ENCODE results near the gene GLIPR1L1. TPM values are rescaled to one million over a fixed set of nuclear protein-coding genes. Genes with fewer than 3 reads are reported as not detected.
A peak's percentile ranks its signal among the peaks of the same experiment; 100 is the strongest.
"Not testable (repeated sequence)": the region's sequence is repeated elsewhere in the genome, so short reads cannot be mapped to it uniquely, and the experiment has no call there.

GLIPR1L1 gene
- not detected in 2 replicates for total RNA-seq

GRCh38 chr12:75334384-75335030 is at the start of gene GLIPR1L1:
Gene GLIPR1L1, plus strand, starts transcription at chr12:75334670. Its CDS starts 59 bp downstream, at chr12:75334729.
- DNase-seq: peak; percentile 91

GRCh38 chr12:75288860-75289259 is 45.6 kb upstream of the GLIPR1L1 start:
- no peak for DNase-seq

- peak; percentile 8 for DNase-seq
Observed at GRCh38 chr12:75289753-75290152, 44.7 kb upstream of the GLIPR1L1 start.

- DNase-seq: no peak
Observed at GRCh38 chr12:75291014-75291413, 43.5 kb upstream of the GLIPR1L1 start.

- DNase-seq: no peak
Observed at GRCh38 chr12:75294336-75294735, 40.1 kb upstream of the GLIPR1L1 start.

GRCh38 chr12:75294797-75295196 is 39.7 kb upstream of the GLIPR1L1 start:
- DNase-seq: no peak

- no peak for DNase-seq
Observed at GRCh38 chr12:75302225-75302624, 32.2 kb upstream of the GLIPR1L1 start.

GRCh38 chr12:75302781-75303180 is 31.7 kb upstream of the GLIPR1L1 start:
- no peak for DNase-seq

GRCh38 chr12:75305412-75306332 is 28.8 kb upstream of the GLIPR1L1 start:
- no peak for DNase-seq

- no peak for DNase-seq
Observed at GRCh38 chr12:75308279-75308678, 26.2 kb upstream of the GLIPR1L1 start.

- DNase-seq: no peak
Observed at GRCh38 chr12:75311369-75311768, 23.1 kb upstream of the GLIPR1L1 start.

GRCh38 chr12:75315518-75315917 is 19.0 kb upstream of the GLIPR1L1 start:
- DNase-seq: no peak

GRCh38 chr12:75317784-75318183 is 16.7 kb upstream of the GLIPR1L1 start:
- no peak for DNase-seq

GRCh38 chr12:75322464-75322863 is 12.0 kb upstream of the GLIPR1L1 start:
- DNase-seq: no peak

- DNase-seq: no peak
Observed at GRCh38 chr12:75323663-75324062, 10.8 kb upstream of the GLIPR1L1 start.

GRCh38 chr12:75327642-75328041 is 6.8 kb upstream of the GLIPR1L1 start:
- DNase-seq: no peak

GRCh38 chr12:75329918-75330826 is 4.3 kb upstream of the GLIPR1L1 start, which contains the start of gene CAPS2:
Gene CAPS2, minus strand, starts transcription at chr12:75330324. Its CDS starts 3,826 bp downstream, at chr12:75326498.
- DNase-seq: peak; percentile 87

GRCh38 chr12:75337905-75338304 is 3.4 kb downstream of the GLIPR1L1 start:
- no peak for DNase-seq

- DNase-seq: no peak
Observed at GRCh38 chr12:75341873-75342272, 7.4 kb downstream of the GLIPR1L1 start.

- DNase-seq: no peak
Observed at GRCh38 chr12:75345531-75345930, 11.1 kb downstream of the GLIPR1L1 start.

- not testable (repeated sequence) for DNase-seq
Observed at GRCh38 chr12:75346215-75346614, 11.7 kb downstream of the GLIPR1L1 start.

- DNase-seq: no peak
Observed at GRCh38 chr12:75349946-75350345, 15.5 kb downstream of the GLIPR1L1 start.

GRCh38 chr12:75350413-75350812 is 15.9 kb downstream of the GLIPR1L1 start:
- DNase-seq: no peak

Data from dermis blood vessel endothelial cell (primary cell).